Measurements from ENCODE around the gene RND2. TPM values are rescaled to one million over a fixed set of nuclear protein-coding genes. Genes with fewer than 3 reads are reported as not detected.

RND2 gene
- total and polyA plus RNA-seq, 4 experiments from 2014 or later = 0.13 to 0.29 (median 0.27) TPM

- peak within 1 kb of the TSS; percentile 90 for H3K27ac ChIP-seq (ENCODE audit: low read depth, low read length)
- Mint-ChIP-seq H3K27me3 (no peaks in the 10 kb centered on the region), H3K4me3 (peak within 1 kb of the TSS; percentile 100), H3K9me3 (no peaks in the 10 kb centered on the region), H3K36me3 (peaks cover 0 to 36% of the 10 kb centered on the region in 2 donors), H3K27ac (peak within 1 kb of the TSS; percentile 96 to 100 (median 99)), H3K4me1 (peaks cover 8 to 26% (median 17%) of the 10 kb centered on the region in 4 donors)
- peaks cover 9% of the 10 kb centered on the region for H3K36me3 ChIP-seq (ENCODE audit: insufficient read depth, low read length)
- H3K4me1 ChIP-seq (ENCODE audit: insufficient read depth, low read length) = peaks cover 21% of the 10 kb centered on the region
- intact Hi-C loops (cut with micrococcal nuclease) = loop anchor here (1.0 kb wide), 3 partner anchors 205 to 332 kb away; no protein-coding TSS in a partner anchor
- POLR2A ChIA-PET (ENCODE audit: partially characterized antibody) = interaction anchor here (1.0 to 3.0 kb wide), 12 partner anchors 8 to 392 kb away, joined by 3 to 41 read pairs (median 8); partner anchors contain the start of genes ARL4D, BRCA1, NBR1 and RND2
- peak within 1 kb of the TSS; percentile 94 to 95 for H3K4me3 ChIP-seq (ENCODE audit: low read length in 2 of 2)
- DNase-seq = peak; percentile 81 to 89 (median 83)
- H3K27me3 ChIP-seq (ENCODE audit: insufficient read depth, low read length) = no peaks in the 10 kb centered on the region
- no peaks in the 10 kb centered on the region for H3K9me3 ChIP-seq (ENCODE audit: control insufficient read depth in 1 of 2, low read length in 2 of 2)
- CTCF ChIA-PET (ENCODE audit: partially characterized antibody) = interaction anchor here (0.5 to 3.0 kb wide), 17 partner anchors 8 to 477 kb away, joined by 3 to 23 read pairs (median 4); partner anchors contain the start of genes DHX8, NBR1, RPL27 and TMEM106A
Observed at GRCh38 chr17:43006639-43007551, 18.1 kb upstream of the RND2 start, which contains the start of gene IFI35. Gene IFI35, plus strand, starts transcription at chr17:43006784. Its CDS starts 164 bp downstream, at chr17:43006948.

- peaks cover 23% of the 10 kb centered on the region for H3K36me3 ChIP-seq (ENCODE audit: insufficient read depth, low read length)
- Mint-ChIP-seq H3K36me3 (peaks cover 6 to 45% of the 10 kb centered on the region in 2 donors), H3K27ac (peak overlapping the region in 4 of 7 donors; percentile 13 to 66 (median 48)), H3K27me3 (no peaks in the 10 kb centered on the region), H3K4me3 (no peak overlapping the region), H3K9me3 (no peaks in the 10 kb centered on the region), H3K4me1 (peaks cover 8 to 31% (median 20%) of the 10 kb centered on the region in 4 donors)
- H3K27ac ChIP-seq (ENCODE audit: low read depth, low read length) = no peak overlapping the region
- POLR2A ChIA-PET (ENCODE audit: partially characterized antibody) = interaction anchor here (1.8 kb wide), 1 partner anchor 13 kb away, joined by 10 read pairs; the partner anchor contains the start of gene RPL27
- peaks cover 21% of the 10 kb centered on the region for H3K4me1 ChIP-seq (ENCODE audit: insufficient read depth, low read length)
- no peaks in the 10 kb centered on the region for H3K9me3 ChIP-seq (ENCODE audit: control insufficient read depth in 1 of 2, low read length in 2 of 2)
- H3K4me3 ChIP-seq (ENCODE audit: low read length in 2 of 2) = no peak overlapping the region
- CTCF ChIA-PET (ENCODE audit: partially characterized antibody) = no interaction called here
- DNase-seq = no peak
- no peaks in the 10 kb centered on the region for H3K27me3 ChIP-seq (ENCODE audit: insufficient read depth, low read length)
- intact Hi-C loops (cut with micrococcal nuclease) = no loop called here
Observed at GRCh38 chr17:43010667-43011308, 14.2 kb upstream of the RND2 start.

GRCh38 chr17:43011728-43012472 lies 13.1 kb upstream of the RND2 start:
- Histone ChIP-seq H3K27me3 (ENCODE audit: insufficient read depth, low read length) (no peaks in the 10 kb centered on the region), H3K4me1 (ENCODE audit: insufficient read depth, low read length) (peaks cover 15% of the 10 kb centered on the region), H3K9me3 (ENCODE audit: control insufficient read depth in 1 of 2, low read length in 2 of 2) (no peaks in the 10 kb centered on the region), H3K36me3 (ENCODE audit: insufficient read depth, low read length) (peaks cover 23% of the 10 kb centered on the region), H3K27ac (ENCODE audit: low read depth, low read length) (no peak overlapping the region), H3K4me3 (ENCODE audit: low read length in 2 of 2) (no peak overlapping the region)
- H3K36me3 Mint-ChIP-seq = peaks cover 6 to 42% of the 10 kb centered on the region in 2 donors
- H3K4me3 Mint-ChIP-seq = no peak overlapping the region
- ChIA-PET CTCF (ENCODE audit: partially characterized antibody) (interaction anchor here (0.5 to 1.3 kb wide), 4 partner anchors 10 to 1865 kb away, joined by 3 read pairs; no protein-coding TSS in a partner anchor), POLR2A (ENCODE audit: partially characterized antibody) (interaction anchor here (0.9 to 2.6 kb wide), 4 partner anchors 10 to 357 kb away, joined by 4 to 11 read pairs (median 6); partner anchors contain the start of genes RND2, RPL27 and VAT1)
- H3K4me1 Mint-ChIP-seq = peaks cover 3 to 24% (median 14%) of the 10 kb centered on the region in 4 donors
- no peaks in the 10 kb centered on the region for H3K27me3 Mint-ChIP-seq
- intact Hi-C loops (cut with micrococcal nuclease) = no loop called here
- peak overlapping the region in 3 of 7 donors; percentile 5 to 72 (median 41) for H3K27ac Mint-ChIP-seq
- no peak for DNase-seq
- no peaks in the 10 kb centered on the region for H3K9me3 Mint-ChIP-seq

GRCh38 chr17:43013296-43013695 lies 11.7 kb upstream of the RND2 start:
- CTCF ChIA-PET (ENCODE audit: partially characterized antibody) = no interaction called here
- H3K27ac ChIP-seq (ENCODE audit: low read depth, low read length) = no peak overlapping the region
- POLR2A ChIA-PET (ENCODE audit: partially characterized antibody) = interaction anchor here (1.1 to 2.6 kb wide), 2 partner anchors 9 to 11 kb away, joined by 4 to 11 read pairs; partner anchors contain the start of genes RND2 and VAT1

GRCh38 chr17:43014020-43014648 lies 10.9 kb upstream of the RND2 start:
- no peak overlapping the region for H3K4me3 Mint-ChIP-seq
- H3K4me1 ChIP-seq (ENCODE audit: insufficient read depth, low read length) = peaks cover 9% of the 10 kb centered on the region
- peak overlapping the region in 4 of 7 donors; percentile 62 to 88 (median 78) for H3K27ac Mint-ChIP-seq
- H3K9me3 Mint-ChIP-seq = no peaks in the 10 kb centered on the region
- ChIA-PET CTCF (ENCODE audit: partially characterized antibody) (interaction anchor here (1.3 kb wide), 1 partner anchor 325 kb away, joined by 4 read pairs; no protein-coding TSS in a partner anchor), POLR2A (ENCODE audit: partially characterized antibody) (interaction anchor here (0.8 to 2.6 kb wide), 4 partner anchors 8 to 301 kb away, joined by 3 to 11 read pairs (median 3); partner anchors contain the start of genes IFI35, RND2 and RPL27)
- H3K4me1 Mint-ChIP-seq = peaks cover 13 to 35% (median 19%) of the 10 kb centered on the region in 4 donors
- no peaks in the 10 kb centered on the region for H3K9me3 ChIP-seq (ENCODE audit: control insufficient read depth in 1 of 2, low read length in 2 of 2)
- H3K36me3 ChIP-seq (ENCODE audit: insufficient read depth, low read length) = peaks cover 23% of the 10 kb centered on the region
- H3K36me3 Mint-ChIP-seq = peaks cover 6 to 42% of the 10 kb centered on the region in 2 donors
- H3K4me3 ChIP-seq (ENCODE audit: low read length in 2 of 2) = no peak overlapping the region
- H3K27me3 ChIP-seq (ENCODE audit: insufficient read depth, low read length) = no peaks in the 10 kb centered on the region
- no peak overlapping the region for H3K27ac ChIP-seq (ENCODE audit: low read depth, low read length)
- DNase-seq = no peak
- no peaks in the 10 kb centered on the region for H3K27me3 Mint-ChIP-seq
- intact Hi-C loops (cut with micrococcal nuclease) = no loop called here

More at GRCh38 chr17:43013296-43013695, 11.7 kb upstream of the RND2 start:
- Histone ChIP-seq H3K36me3 (ENCODE audit: insufficient read depth, low read length) (peaks cover 23% of the 10 kb centered on the region), H3K4me1 (ENCODE audit: insufficient read depth, low read length) (peaks cover 2% of the 10 kb centered on the region), H3K9me3 (ENCODE audit: control insufficient read depth in 1 of 2, low read length in 2 of 2) (no peaks in the 10 kb centered on the region), H3K4me3 (ENCODE audit: low read length in 2 of 2) (no peak overlapping the region), H3K27me3 (ENCODE audit: insufficient read depth, low read length) (no peaks in the 10 kb centered on the region)
- DNase-seq = no peak
- intact Hi-C loops (cut with micrococcal nuclease) = no loop called here
- H3K4me3 Mint-ChIP-seq = no peak overlapping the region
- H3K9me3 Mint-ChIP-seq = no peaks in the 10 kb centered on the region
- H3K36me3 Mint-ChIP-seq = peaks cover 6 to 42% of the 10 kb centered on the region in 2 donors
- H3K27me3 Mint-ChIP-seq = no peaks in the 10 kb centered on the region
- H3K27ac Mint-ChIP-seq = peak overlapping the region in 1 of 7 donors; percentile 59
- peaks cover 7 to 28% (median 13%) of the 10 kb centered on the region in 4 donors for H3K4me1 Mint-ChIP-seq
